HG03558 (cell line): Measurements from ENCODE around the gene RNPS1.

Experiments
- ATAC-seq: cut with Tn5 transposase; IDR thresholded peaks from one replicate; pipeline ENCODE4 v1.9.1; 2021; ENCODE audit warnings: moderate number of reproducible peaks; ENCODE audit not compliant: unreplicated experiment; ENCODE audit errors: extremely low read depth

Gene RNPS1

GRCh38 chr16:2223942-2224486 lies 43.9 kb downstream of the RNPS1 start:
- no peak for ATAC-seq

- peak; percentile 71 for ATAC-seq
Measured at GRCh38 chr16:2223221-2223941, 44.5 kb downstream of the RNPS1 start, which contains the start of gene E4F1. TSS of gene E4F1 (plus strand) at chr16:2223591. CDS start at chr16:2223614, 23 bp downstream.

- no peak for ATAC-seq
Measured at GRCh38 chr16:2216330-2216729, 51.6 kb downstream of the RNPS1 start.

GRCh38 chr16:2214719-2214968 lies 53.3 kb downstream of the RNPS1 start, which contains the start of gene PGP:
TSS of gene PGP (minus strand) at chr16:2214840. CDS start at chr16:2214777, 63 bp downstream.
- ATAC-seq = peak; percentile 72

GRCh38 chr16:2213817-2214718 lies 53.9 kb downstream of the RNPS1 start:
- peak; percentile 6 for ATAC-seq

GRCh38 chr16:2212362-2213324 lies 55.3 kb downstream of the RNPS1 start:
- no peak for ATAC-seq

- ATAC-seq = no peak
Measured at GRCh38 chr16:2211923-2212347, 56.0 kb downstream of the RNPS1 start.

- no peak for ATAC-seq
Measured at GRCh38 chr16:2210386-2211365, 57.2 kb downstream of the RNPS1 start, which contains the start of gene BRICD5. TSS of gene BRICD5 (minus strand) at chr16:2210863. CDS start at chr16:2210833, 30 bp downstream.

GRCh38 chr16:2210009-2210332 lies 58.0 kb downstream of the RNPS1 start:
- no peak for ATAC-seq

GRCh38 chr16:2209258-2210008 lies 58.5 kb downstream of the RNPS1 start:
- no peak for ATAC-seq

GRCh38 chr16:2208772-2209171 lies 59.2 kb downstream of the RNPS1 start:
- no peak for ATAC-seq

- no peak for ATAC-seq
Measured at GRCh38 chr16:2208308-2208707, 59.6 kb downstream of the RNPS1 start.

- ATAC-seq = no peak
Measured at GRCh38 chr16:2207872-2208271, 60.1 kb downstream of the RNPS1 start.

- no peak for ATAC-seq
Measured at GRCh38 chr16:2206780-2207433, 61.0 kb downstream of the RNPS1 start.

GRCh38 chr16:2206420-2206779 lies 61.5 kb downstream of the RNPS1 start:
- no peak for ATAC-seq

- ATAC-seq = no peak
Measured at GRCh38 chr16:2205967-2206313, 62.0 kb downstream of the RNPS1 start.

GRCh38 chr16:2205104-2205966 lies 62.6 kb downstream of the RNPS1 start, which contains the start of gene MLST8:
TSS of gene MLST8 (plus strand) at chr16:2205454. CDS start at chr16:2206086, 632 bp downstream.
- ATAC-seq = no peak
